H1 (cell line): ENCODE results near the gene LRRC56. TPM values are rescaled to one million over a fixed set of nuclear protein-coding genes. Genes with fewer than 3 reads are reported as not detected.
A peak's percentile ranks its signal among the peaks of the same experiment; 100 is the strongest.

Source experiments
- CTCF ChIA-PET: fragments of 300-600 bp; sonication (Branson Sonifier 250); formaldehyde crosslinking; loops from one replicate; lab custom pipeline; 2021; ENCODE audit not compliant: partially characterized antibody; lab: Charles Lee
- POLR2A ChIA-PET: fragments of 300-600 bp; sonication (Branson Sonifier 250); formaldehyde crosslinking; loops from one replicate; lab custom pipeline; 2021; ENCODE audit warnings: inconsistent platforms; ENCODE audit not compliant: partially characterized antibody; lab: Charles Lee
- DNase-seq, 2 experiments: peaks; one replicate each; pipeline versions ENCODE4 v3.0.0 to v3.0.0-alpha.2; 2010 to 2022; ENCODE audit warnings: low spot score in 2 of 2, low read depth in 1 of 2, mixed read lengths in 1 of 2
- FAIRE-seq: peaks from 2 replicates; lab custom pipeline; 2011; peaks lifted over from hg19 to GRCh38; lab: Jason Lieb, UNC
- H2AFZ ChIP-seq: 2 replicates; pipeline ENCODE4 v1.8.1; 2012; ENCODE audit warnings: low read length, inconsistent platforms
- H2AK5ac ChIP-seq: 2 replicates; pipeline ENCODE4 v1.6.1; 2013; ENCODE audit warnings: low read depth, low read length
- H2BK120ac ChIP-seq: replicated peaks from 2 replicates; pipeline ENCODE3; 2013; ENCODE audit warnings: low read depth, low read length, inconsistent platforms
- H2BK12ac ChIP-seq: 2 replicates; pipeline ENCODE4 v1.6.1; 2013; ENCODE audit warnings: low read depth, low read length
- H2BK15ac ChIP-seq: 2 replicates; pipeline ENCODE4 v1.6.1; 2013; ENCODE audit warnings: low read length
- H2BK20ac ChIP-seq: 2 replicates; pipeline ENCODE4 v1.6.1; 2013; ENCODE audit warnings: low read length
- H2BK5ac ChIP-seq: 2 replicates; pipeline ENCODE4 v1.6.1; 2013; ENCODE audit warnings: low read depth, low read length
- H3K14ac ChIP-seq: 2 replicates; pipeline ENCODE4 v1.6.1; 2013; ENCODE audit warnings: inconsistent platforms; ENCODE audit not compliant: insufficient read length
- H3K18ac ChIP-seq: 2 replicates; pipeline ENCODE4 v1.6.1; 2013; ENCODE audit warnings: low read length; ENCODE audit errors: extremely low read depth
- H3K23ac ChIP-seq: 2 replicates; pipeline ENCODE4 v1.6.1; 2013; ENCODE audit warnings: inconsistent platforms; ENCODE audit not compliant: insufficient read length
- H3K23me2 ChIP-seq: 2 replicates; pipeline ENCODE4 v1.6.1; 2013; ENCODE audit warnings: low read depth, low read length
- H3K27ac ChIP-seq: 2 replicates; pipeline ENCODE4 v1.6.1; 2011; ENCODE audit warnings: low read depth, low read length, inconsistent platforms
- H3K27me3 ChIP-seq, 4 experiments: replicated peaks in 1 of 4; 1 replicate in 1 of 4; 2 replicates in 3 of 4; pipeline versions ENCODE4 v1.6.1 to v1.8.1; 2011 to 2013; ENCODE audit warnings: low read length in 3 of 4, mild to moderate bottlenecking in 3 of 4, inconsistent platforms in 2 of 4, mixed read lengths in 2 of 4, moderate library complexity in 1 of 4; ENCODE audit not compliant: control insufficient read depth in 3 of 4, insufficient read depth in 3 of 4; ENCODE audit errors: extremely low read depth in 1 of 4
- H3K36me3 ChIP-seq, 4 experiments: 2 replicates each; pipeline versions ENCODE4 v1.6.1 to v1.8.1; 2011 to 2013; ENCODE audit warnings: mild to moderate bottlenecking in 4 of 4, low read length in 3 of 4, moderate library complexity in 2 of 4, control low read depth in 1 of 4, inconsistent platforms in 1 of 4; ENCODE audit not compliant: insufficient read depth in 4 of 4, control insufficient read depth in 2 of 4
- H3K4ac ChIP-seq: replicated peaks from 2 replicates; pipeline ENCODE3; 2013; ENCODE audit warnings: low read length, low read depth, mixed read lengths, inconsistent platforms; ENCODE audit not compliant: insufficient read length
- H3K4me1 ChIP-seq, 4 experiments: replicated peaks in 1 of 4; 1 replicate in 1 of 4; 2 replicates in 3 of 4; pipeline versions ENCODE4 v1.6.1 to v1.8.1; 2011 to 2013; ENCODE audit warnings: low read length in 3 of 4, inconsistent platforms in 2 of 4, mixed read lengths in 1 of 4; ENCODE audit not compliant: insufficient read depth in 4 of 4, control insufficient read depth in 3 of 4
- H3K4me2 ChIP-seq, 2 experiments: 2 replicates each; pipeline versions ENCODE4 v1.6.1 to v1.8.1; 2011 to 2013; ENCODE audit warnings: low read depth in 2 of 2, low read length in 2 of 2, control low read depth in 1 of 2, inconsistent platforms in 1 of 2, mild to moderate bottlenecking in 1 of 2; ENCODE audit not compliant: insufficient read depth in 1 of 2
- H3K4me3 ChIP-seq, 4 experiments: fragments of 200-600, 300-600 bp in 1 of 4; sonication (generic), shearing (Covaris generic), sonication (Bioruptor Twin) in 1 of 4; 2 replicates each; pipeline versions ENCODE4 v1.5.1 to v1.8.1; 2011 to 2016; ENCODE audit warnings: low read length in 4 of 4, low read depth in 3 of 4, control low read depth in 2 of 4, inconsistent platforms in 2 of 4, mild to moderate bottlenecking in 2 of 4, mixed read lengths in 1 of 4, moderate library complexity in 1 of 4; ENCODE audit not compliant: insufficient read depth in 2 of 4; ENCODE audit errors: extremely low read depth in 1 of 4
- H3K56ac ChIP-seq: replicated peaks from 2 replicates; pipeline ENCODE3; 2013; ENCODE audit warnings: low read depth, mild to moderate bottlenecking, mixed read lengths, low read length, inconsistent platforms; ENCODE audit not compliant: insufficient read length
- H3K79me1 ChIP-seq: 2 replicates; pipeline ENCODE4 v1.6.1; 2013; ENCODE audit warnings: low read depth, low read length, control low read depth
- H3K79me2 ChIP-seq, 2 experiments: 2 replicates each; pipeline versions ENCODE4 v1.6.1 to v1.8.1; 2012 to 2013; ENCODE audit warnings: low read length in 2 of 2, mild to moderate bottlenecking in 2 of 2, inconsistent platforms in 1 of 2; ENCODE audit not compliant: insufficient read depth in 2 of 2, control insufficient read depth in 1 of 2
- H3K9ac ChIP-seq, 4 experiments: replicated peaks in 1 of 4; 1 replicate in 1 of 4; 2 replicates in 3 of 4; pipeline versions ENCODE4 v1.6.1 to v1.8.1; 2011 to 2013; ENCODE audit warnings: low read depth in 3 of 4, low read length in 3 of 4, control low read depth in 2 of 4, mild to moderate bottlenecking in 2 of 4, moderate library complexity in 2 of 4, inconsistent platforms in 1 of 4; ENCODE audit errors: extremely low read depth in 1 of 4
- H3K9me3 ChIP-seq, 2 experiments: 2 replicates each; pipeline versions ENCODE4 v1.6.1 to v1.8.1; 2012 to 2013; ENCODE audit warnings: mild to moderate bottlenecking in 2 of 2, moderate library complexity in 2 of 2, control low read depth in 1 of 2, inconsistent platforms in 1 of 2, low read depth in 1 of 2, low read length in 1 of 2, mixed read lengths in 1 of 2; ENCODE audit not compliant: insufficient read depth in 2 of 2
- H4K20me1 ChIP-seq, 2 experiments: replicated peaks in 1 of 2; 2 replicates each; pipeline versions ENCODE3 to v1.8.1; 2011 to 2013; ENCODE audit warnings: inconsistent platforms in 2 of 2, low read length in 2 of 2, mild to moderate bottlenecking in 1 of 2; ENCODE audit not compliant: insufficient read depth in 2 of 2, control insufficient read depth in 1 of 2
- H4K5ac ChIP-seq: 2 replicates; pipeline ENCODE4 v1.6.1; 2013; ENCODE audit warnings: low read length, low read depth, mixed read lengths, inconsistent platforms; ENCODE audit not compliant: insufficient read length
- H4K8ac ChIP-seq: 2 replicates; pipeline ENCODE4 v1.8.0; 2013; ENCODE audit warnings: mild to moderate bottlenecking, moderate library complexity, low read length, inconsistent platforms; ENCODE audit not compliant: insufficient read depth; ENCODE audit errors: extremely low read depth
- H4K91ac ChIP-seq: replicated peaks from 2 replicates; pipeline ENCODE3; 2013; ENCODE audit warnings: low read length, mixed read lengths, inconsistent platforms; ENCODE audit not compliant: insufficient read length
- ATF3 ChIP-seq: IDR thresholded peaks from 2 replicates; pipeline ENCODE4 v1.6.1; 2011; ENCODE audit warnings: low read depth, mild to moderate bottlenecking, low read length; ENCODE audit not compliant: insufficient read depth
- PHF8 ChIP-seq: fragments of 200-600 bp; sonication (generic); conservative IDR thresholded peaks from 2 replicates; pipeline ENCODE4 v1.7.1; 2012; ENCODE audit warnings: low read depth, mild to moderate bottlenecking, inconsistent platforms, low read length, moderate library complexity
- RAD21 ChIP-seq, 2 experiments: IDR thresholded peaks in 1 of 2; conservative IDR thresholded peaks in 1 of 2; 2 replicates each; pipeline ENCODE4 v1.6.1; 2011; ENCODE audit warnings: low read depth in 2 of 2, low read length in 2 of 2, improper control_type of control experiment in 1 of 2, inconsistent platforms in 1 of 2, mild to moderate bottlenecking in 1 of 2, moderate library complexity in 1 of 2
- SIRT6 ChIP-seq: IDR thresholded peaks from one replicate; pipeline ENCODE4 v1.7.1; 2012; ENCODE audit warnings: low read length, inconsistent platforms
- WGBS, 2 experiments: shearing (Covaris generic) in 1 of 2; methylation state at CpG; one replicate each; pipeline versions ENCODE4 v1.1.6 to v1.1.7; 2013 to 2015; ENCODE audit warnings: low lambda C conversion rate in 2 of 2, mixed read lengths in 2 of 2, inconsistent platforms in 1 of 2, low coverage in 1 of 2, missing lambda C conversion rate in 1 of 2; ENCODE audit not compliant: insufficient replicate concordance in 2 of 2, insufficient coverage in 1 of 2, insufficient read length in 1 of 2; ENCODE audit errors: extremely low coverage in 1 of 2, missing lambda C conversion rate in 1 of 2; 5-methylcytosine and 5-hydroxymethylcytosine counted together
- polyA plus RNA-seq, 7 experiments: library from polyadenylated mRNA; depleted of rRNA in 3 of 7; stranded (reverse) in 5 of 7; unstranded in 2 of 7; fragments of >200 nt in 5 of 7; fragments of 200-250 nt in 2 of 7; gene quantifications; 1 replicate in 5 of 7; 2 replicates in 1 of 7; 4 replicates in 1 of 7; pipeline versions ENCODE4 v1.2.1 to v1.2.3, GENCODE V29; 2011 to 2013; ENCODE audit warnings: missing spikeins in 2 of 7, mixed read lengths in 2 of 7
- total RNA-seq: library from RNA; stranded (reverse); fragmentation: NEBNext Ultra II Directional; extraction: Animal tissue kit (Norgen Biotek cat#: 25700); gene quantifications from 2 replicates; pipeline ENCODE4 v1.2.1, GENCODE V29; 2021

The LRRC56 gene
- total and polyA plus RNA-seq, 2 of the 8 experiments (the other 6 are each of a cell fraction or from before 2014, with no cell fraction given) = 0.94 to 1.9 TPM

- Histone ChIP-seq H2BK5ac (0 out of 2 replicates have a peak overlapping the region, but pooled peaks have one; percentile 66), H3K4me2 (no peak overlapping the region; a peak in 1 of 4 replicates), H3K79me1 (no peaks in the 10 kb centered on the region), H3K27ac (no peak overlapping the region; the same call in 1 of the 2 replicates), H2AFZ (no peak overlapping the region), H3K23me2 (peaks cover 21% of the 10 kb centered on the region; the same call in 1 of the 2 replicates), H3K27me3 (peaks cover 0 to 16% (median 6%) of the 10 kb centered on the region in 4 experiments; a peak in 5 of 7 replicates), H3K36me3 (peaks cover 0 to under 1% (median 0%) of the 10 kb centered on the region in 4 experiments; a peak in 1 of 8 replicates), H3K56ac (no peak overlapping the region), H2BK12ac (no peak overlapping the region), H4K5ac (no peak overlapping the region), H4K8ac (peak overlapping the region; percentile 14; the same call in 1 of the 2 replicates), H3K79me2 (no peaks in the 10 kb centered on the region), H2AK5ac (no peak overlapping the region), H3K18ac (no peak overlapping the region), H2BK120ac (no peak overlapping the region), H3K14ac (no peak overlapping the region), H4K91ac (no peak overlapping the region), H3K9me3 (no peaks in the 10 kb centered on the region), H2BK15ac (no peak overlapping the region), H3K23ac (no peak overlapping the region), H3K4me3 (no peak overlapping the region), H4K20me1 (peaks cover 4 to 7% of the 10 kb centered on the region in 2 experiments), H3K4ac (no peak overlapping the region), H3K9ac (no peak overlapping the region), H2BK20ac (no peak overlapping the region), H3K4me1 (peaks cover 0 to 19% (median 10%) of the 10 kb centered on the region in 4 experiments; a peak in 5 of 7 replicates)
- POLR2A ChIA-PET = interaction anchor here (0.6 to 1.1 kb wide), 3 partner anchors 20 to 27 kb away, joined by 3 read pairs; partner anchors contain the start of gene LMNTD2
- CTCF ChIA-PET = interaction anchor here (0.6 to 1.6 kb wide), 4 partner anchors 10 to 397 kb away, joined by 3 to 4 read pairs (median 4); no protein-coding TSS in a partner anchor
- DNase-seq (peak in 1 of 2 experiments; percentile 39), FAIRE-seq (no peak)
- TF ChIP-seq ATF3 (no peak), PHF8 (no peak), RAD21 (IDR thresholded peaks at IDR 0.05 in 1 of 2, conservative IDR thresholded peaks at IDR 0.05 in 1 of 2; ENCODE audit: low read depth in 2 of 2, low read length in 2 of 2) (no peak), SIRT6 (no peak)
- WGBS, 2 experiments = 94% methylated on average over 20 of the region's 20 CpGs; no CpG with 5 or more reads in 1 of the 2 experiments
Measured at GRCh38 chr11:538431-539051, 1.2 kb downstream of the LRRC56 start.
